Lower leg skin (tissue), 4 donors: ENCODE measurements around the gene RETSAT. TPM values are rescaled to one million over a fixed set of nuclear protein-coding genes. Genes with fewer than 3 reads are reported as not detected.
A peak's percentile ranks its signal among the peaks of the same experiment; 100 is the strongest.

Source experiments
- DNase-seq, 2 donors: peaks; one replicate each; pipeline ENCODE4 v3.0.0-alpha.2; 2019; ENCODE audit warnings: low spot score in 2 of 2
- H3K4me3 ChIP-seq: fragments of 200-600 bp; sonication (generic); 2 replicates; pipeline ENCODE4 v1.5.1; 2017; ENCODE audit warnings: mild to moderate bottlenecking, low read depth; ENCODE audit not compliant: poor library complexity, severe bottlenecking
- CTCF ChIP-seq, 3 donors: fragments of 450-650 bp; IDR thresholded peaks; one replicate each; pipeline ENCODE4 v1.5.1; 2016; ENCODE audit warnings: antibody characterized with exemption in 3 of 3, mild to moderate bottlenecking in 3 of 3, moderate library complexity in 2 of 3
- POLR2A ChIP-seq, 2 donors: fragments of 450-650 bp; IDR thresholded peaks; one replicate each; pipeline ENCODE4 v1.6.1; 2016 to 2017; ENCODE audit warnings: antibody characterized with exemption in 2 of 2, mild to moderate bottlenecking in 1 of 2, moderate library complexity in 1 of 2
- whole genome bisulfite sequencing, 2 donors: methylation state at CpG; one replicate each; pipeline ENCODE4 v1.1.5; 2018; 5-methylcytosine and 5-hydroxymethylcytosine counted together
- intact Hi-C: fragments of 100-400 bp; cut with DNase I; formaldehyde crosslinking; loops from one replicate; pipeline ENCODE4 v1.15.0; 2023; ENCODE audit warnings: low total_unique reads
- total RNA-seq, 4 donors: library from RNA; depleted of rRNA; stranded (reverse); fragments of >200 nt; gene quantifications; one replicate each; pipeline ENCODE4 v1.1.0, GENCODE V29; 2016

Gene RETSAT
- 100 to 1,000 TPM in 2 of 4 donors, 10 to 100 TPM in 2; 86.2 to 121 (median 101) TPM for total RNA-seq

GRCh38 chr2:85354286-85355072 lies at the start of gene RETSAT, which contains the start of gene ELMOD3:
TSS of gene RETSAT (minus strand) at chr2:85354528. CDS start at chr2:85354507, 21 bp downstream.
TSS of gene ELMOD3 (plus strand) at chr2:85354769. CDS start at chr2:85357199, 2,430 bp downstream.
- intact Hi-C loops, result no loop called here
- WGBS, 2 donors, result 0 to 1% methylated on average over 31 to 36 of the region's 42 CpGs
- DNase-seq, result peak; percentile 99
- peak within 1 kb of the TSS; percentile 58 for H3K4me3 ChIP-seq
- TF ChIP-seq POLR2A (IDR thresholded peaks at IDR 0.05), result peak in 1 of 2 donors; percentile 43
- TF ChIP-seq CTCF (IDR thresholded peaks at IDR 0.05), result no peak

GRCh38 chr2:85401844-85402243 lies 47.5 kb upstream of the RETSAT start:
- DNase-seq, result no peak
- WGBS, 2 donors, result 92% methylated on average over 8 of the region's 8 CpGs
- intact Hi-C loops, result no loop called here
- TF ChIP-seq CTCF (IDR thresholded peaks at IDR 0.05) (no peak), POLR2A (IDR thresholded peaks at IDR 0.05) (no peak)
- H3K4me3 ChIP-seq, result no peak overlapping the region

GRCh38 chr2:85401464-85401805 lies 47.1 kb upstream of the RETSAT start:
- WGBS, 2 donors, result 93 to 96% methylated on average over 7 of the region's 7 CpGs
- DNase-seq, result no peak
- no peak overlapping the region for H3K4me3 ChIP-seq
- TF ChIP-seq POLR2A (IDR thresholded peaks at IDR 0.05), result no peak
- intact Hi-C loops, result no loop called here

GRCh38 chr2:85400541-85401463 lies 46.5 kb upstream of the RETSAT start:
- no peak overlapping the region for H3K4me3 ChIP-seq
- DNase-seq, result no peak
- TF ChIP-seq CTCF (IDR thresholded peaks at IDR 0.05), result no peak
- 80 to 90% methylated on average over 10 to 14 of the region's 14 CpGs for WGBS, 2 donors
- intact Hi-C loops, result no loop called here

- 90 to 91% methylated on average over 8 of the region's 8 CpGs for WGBS, 2 donors
- no peak for DNase-seq
- TF ChIP-seq POLR2A (IDR thresholded peaks at IDR 0.05) (no peak), CTCF (IDR thresholded peaks at IDR 0.05) (no peak)
Measured at GRCh38 chr2:85400023-85400422, 45.7 kb upstream of the RETSAT start.

GRCh38 chr2:85399183-85399455 lies 44.8 kb upstream of the RETSAT start:
- WGBS, 2 donors, result 94 to 95% methylated on average over 8 of the region's 8 CpGs
- no peak for DNase-seq
- intact Hi-C loops, result no loop called here
- TF ChIP-seq POLR2A (IDR thresholded peaks at IDR 0.05), result no peak
- TF ChIP-seq CTCF (IDR thresholded peaks at IDR 0.05), result no peak
- no peak overlapping the region for H3K4me3 ChIP-seq

More at GRCh38 chr2:85400023-85400422, 45.7 kb upstream of the RETSAT start:
- no peak overlapping the region for H3K4me3 ChIP-seq
- intact Hi-C loops, result no loop called here
